ENCODE data around the gene TNRC18.

- no peak for TF ChIP-seq EZH2 (IDR thresholded peaks at IDR 0.05; ENCODE audit: insufficient read depth, poor library complexity, severe bottlenecking)
- TF ChIP-seq EZH2phosphoT487 (IDR thresholded peaks at IDR 0.05; ENCODE audit: insufficient read depth, low read depth) = no peak
Observed at GRCh38 chr7:5417106-5418071, 6.2 kb downstream of the TNRC18 start.

All from GM23248 (cell line).